SK-N-MC (cell line): Measurements from ENCODE around the gene PDS5A.

ENCODE experiments used
- EZH2 ChIP-seq: fragments of 200-600 bp; sonication (generic); IDR thresholded peaks from one replicate; pipeline ENCODE4 v1.6.1; 2017; ENCODE audit warnings: antibody characterized with exemption
- POLR2AphosphoS5 ChIP-seq: IDR thresholded peaks from 2 replicates; pipeline ENCODE4 v1.6.1; 2012; ENCODE audit warnings: mild to moderate bottlenecking, low read depth, low read length, borderline replicate concordance

DNA sequence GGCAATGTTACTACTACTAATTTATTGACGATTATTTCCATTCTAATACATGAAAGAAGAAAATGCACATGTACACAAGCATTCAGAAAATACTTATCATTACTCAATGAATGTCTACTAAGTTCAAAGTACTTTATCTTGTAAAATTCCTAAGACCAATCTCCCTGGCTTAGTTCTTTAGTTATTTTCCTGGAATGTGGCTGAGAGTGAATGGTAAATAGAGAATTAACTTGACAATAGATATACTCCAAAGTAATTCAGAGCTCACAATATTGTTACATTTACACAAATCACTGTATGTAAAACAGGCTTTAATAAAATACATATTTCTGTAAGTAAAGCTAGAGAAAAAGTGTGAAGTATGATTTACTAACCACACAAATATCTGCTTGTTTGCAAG lies 79.7 kb downstream of the PDS5A start:
- TF ChIP-seq POLR2AphosphoS5: no peak
- no peak for TF ChIP-seq EZH2
